Fibroblast of skin of left quadriceps (primary cell): ENCODE results near the gene CFAP126.
"Not testable (repeated sequence)": the region's sequence is repeated elsewhere in the genome, so short reads cannot be mapped to it uniquely, and the experiment has no call there.

Experiments
- DNase-seq, 2 experiments: peaks; one replicate each; pipeline ENCODE4 v3.0.0-alpha.2; 2013; ENCODE audit warnings: low read depth in 2 of 2

The CFAP126 gene

GRCh38 chr1:161381707-161382106 lies 14.0 kb upstream of the CFAP126 start:
- no peak for DNase-seq

- DNase-seq = no peak
Measured at GRCh38 chr1:161379071-161379470, 11.4 kb upstream of the CFAP126 start.

- DNase-seq = no peak
Measured at GRCh38 chr1:161378014-161378413, 10.3 kb upstream of the CFAP126 start.

- no peak for DNase-seq
Measured at GRCh38 chr1:161374373-161374772, 6.7 kb upstream of the CFAP126 start.

GRCh38 chr1:161373442-161373841 lies 5.8 kb upstream of the CFAP126 start:
- DNase-seq = no peak

- DNase-seq = no peak
Measured at GRCh38 chr1:161365207-161365606, 2.5 kb downstream of the CFAP126 start.

GRCh38 chr1:161364332-161364731 lies 3.3 kb downstream of the CFAP126 start:
- no peak for DNase-seq

GRCh38 chr1:161359291-161359690 lies 8.4 kb downstream of the CFAP126 start:
- DNase-seq = no peak

- DNase-seq = no peak
Measured at GRCh38 chr1:161357073-161357472, 10.6 kb downstream of the CFAP126 start.

- DNase-seq = no peak
Measured at GRCh38 chr1:161351482-161351881, 16.2 kb downstream of the CFAP126 start.

GRCh38 chr1:161350671-161351070 lies 17.0 kb downstream of the CFAP126 start:
- DNase-seq = no peak

- no peak for DNase-seq
Measured at GRCh38 chr1:161342821-161343220, 24.9 kb downstream of the CFAP126 start.

- no peak for DNase-seq
Measured at GRCh38 chr1:161342177-161342576, 25.5 kb downstream of the CFAP126 start.

- no peak for DNase-seq
Measured at GRCh38 chr1:161335796-161336195, 31.9 kb downstream of the CFAP126 start.

- no peak for DNase-seq
Measured at GRCh38 chr1:161333166-161333565, 34.5 kb downstream of the CFAP126 start.

- DNase-seq = no peak
Measured at GRCh38 chr1:161330346-161330745, 37.3 kb downstream of the CFAP126 start.

GRCh38 chr1:161324020-161324419 lies 43.7 kb downstream of the CFAP126 start:
- DNase-seq = no peak

GRCh38 chr1:161315841-161316674 lies 51.6 kb downstream of the CFAP126 start:
- not testable (repeated sequence) for DNase-seq
